Sigmoid colon (tissue), 4 donors: ENCODE measurements around the gene ABHD2.
"Not testable (repeated sequence)": the region's sequence is repeated elsewhere in the genome, so short reads cannot be mapped to it uniquely, and the experiment has no call there.

ENCODE experiments used
- POLR2A ChIP-seq, 2 donors: fragments of 450-650 bp; IDR thresholded peaks; one replicate each; pipeline ENCODE4 v1.6.1; 2016; ENCODE audit warnings: antibody characterized with exemption in 2 of 2, mild to moderate bottlenecking in 2 of 2, moderate library complexity in 2 of 2
- POLR2AphosphoS5 ChIP-seq, 4 donors: sonication (generic); formaldehyde crosslinking; IDR thresholded peaks; one replicate each; pipeline ENCODE4 v1.6.1; 2017; ENCODE audit warnings: antibody characterized with exemption in 4 of 4

GRCh38 chr15:89239883-89240810 is 151.9 kb downstream of the ABHD2 start:
- not testable (repeated sequence) for TF ChIP-seq POLR2AphosphoS5, POLR2A (IDR thresholded peaks at IDR 0.05)
